ENCODE measurements around the gene RIMBP3C.
A peak's percentile ranks its signal among the peaks of the same experiment; 100 is the strongest.
"Not testable (repeated sequence)": the region's sequence is repeated elsewhere in the genome, so short reads cannot be mapped to it uniquely, and the experiment has no call there.

RIMBP3C gene

GRCh38 chr22:21582801-21583740, 31.8 kb upstream of the RIMBP3C start:
- ATAC-seq (no peak), DNase-seq (ENCODE audit: low spot score in 2 of 2) (no peak)
- Mint-ChIP-seq H3K27ac (peak overlapping the region; percentile 81), H3K9me3 (no peaks in the 10 kb centered on the region), H3K36me3 (peaks cover 43% of the 10 kb centered on the region), H3K4me1 (peaks cover 54% of the 10 kb centered on the region), H3K4me3 (no peak overlapping the region)

- Mint-ChIP-seq H3K4me1 (peaks cover 58% of the 10 kb centered on the region), H3K36me3 (peaks cover 57% of the 10 kb centered on the region)
- H3K9me3 Mint-ChIP-seq; H3K27ac Mint-ChIP-seq; ATAC-seq; H3K4me3 Mint-ChIP-seq; DNase-seq (ENCODE audit: low spot score in 2 of 2): not testable (repeated sequence)
Observed at GRCh38 chr22:21581009-21581713, 29.9 kb upstream of the RIMBP3C start.

GRCh38 chr22:21580623-21581007, 29.4 kb upstream of the RIMBP3C start:
- ATAC-seq: not testable (repeated sequence)

GRCh38 chr22:21579474-21579851, 28.2 kb upstream of the RIMBP3C start:
- H3K9me3 Mint-ChIP-seq: no peaks in the 10 kb centered on the region
- no peak for ATAC-seq
- DNase-seq (ENCODE audit: low spot score in 2 of 2): no peak
- peaks cover 47% of the 10 kb centered on the region for H3K36me3 Mint-ChIP-seq
- no peak overlapping the region for H3K4me3 Mint-ChIP-seq
- no peak overlapping the region for H3K27ac Mint-ChIP-seq
- H3K4me1 Mint-ChIP-seq: peaks cover 50% of the 10 kb centered on the region

More at GRCh38 chr22:21580623-21581007, 29.4 kb upstream of the RIMBP3C start:
- H3K9me3 Mint-ChIP-seq; H3K4me3 Mint-ChIP-seq; DNase-seq (ENCODE audit: low spot score in 2 of 2): not testable (repeated sequence)
- Mint-ChIP-seq H3K27ac (peak overlapping the region; percentile 37), H3K4me1 (peaks cover 55% of the 10 kb centered on the region), H3K36me3 (peaks cover 58% of the 10 kb centered on the region)

- Mint-ChIP-seq H3K4me1 (peaks cover 72% of the 10 kb centered on the region), H3K27ac (peak overlapping the region; percentile 6), H3K36me3 (peaks cover 75% of the 10 kb centered on the region), H3K4me3 (no peak overlapping the region), H3K9me3 (no peaks in the 10 kb centered on the region)
- no peak for ATAC-seq
- no peak for DNase-seq (ENCODE audit: low spot score in 2 of 2)
Observed at GRCh38 chr22:21573750-21574494, 22.7 kb upstream of the RIMBP3C start.

GRCh38 chr22:21573293-21573734, 22.1 kb upstream of the RIMBP3C start:
- Mint-ChIP-seq H3K4me3 (peak overlapping the region; percentile 12), H3K36me3 (peaks cover 73% of the 10 kb centered on the region), H3K27ac (peak overlapping the region; percentile 60), H3K4me1 (peaks cover 71% of the 10 kb centered on the region), H3K9me3 (no peaks in the 10 kb centered on the region)
- ATAC-seq (no peak), DNase-seq (ENCODE audit: low spot score in 2 of 2) (no peak)

- ATAC-seq: peak; percentile 84
- H3K27ac Mint-ChIP-seq: peak overlapping the region; percentile 60
- H3K36me3 Mint-ChIP-seq: peaks cover 59% of the 10 kb centered on the region
- H3K9me3 Mint-ChIP-seq: no peaks in the 10 kb centered on the region
- H3K4me3 Mint-ChIP-seq: peak overlapping the region; percentile 88
- DNase-seq (ENCODE audit: low spot score in 2 of 2): no peak
- peaks cover 63% of the 10 kb centered on the region for H3K4me1 Mint-ChIP-seq
Observed at GRCh38 chr22:21571679-21572078, 20.4 kb upstream of the RIMBP3C start.

GRCh38 chr22:21570398-21570797, 19.1 kb upstream of the RIMBP3C start:
- Mint-ChIP-seq H3K36me3 (peaks cover 47% of the 10 kb centered on the region), H3K4me3 (peak overlapping the region; percentile 88), H3K4me1 (peaks cover 65% of the 10 kb centered on the region), H3K27ac (peak overlapping the region; percentile 81), H3K9me3 (no peaks in the 10 kb centered on the region)
- DNase-seq (ENCODE audit: low spot score in 2 of 2) (no peak), ATAC-seq (no peak)

GRCh38 chr22:21569459-21570170, 18.4 kb upstream of the RIMBP3C start:
- Mint-ChIP-seq H3K4me3 (peak overlapping the region; percentile 88), H3K4me1 (peaks cover 64% of the 10 kb centered on the region), H3K36me3 (peaks cover 47% of the 10 kb centered on the region), H3K27ac (peak overlapping the region; percentile 81), H3K9me3 (no peaks in the 10 kb centered on the region)
- no peak for DNase-seq (ENCODE audit: low spot score in 2 of 2)
- no peak for ATAC-seq

- not testable (repeated sequence) for ATAC-seq; DNase-seq (ENCODE audit: low spot score in 2 of 2); H3K9me3 Mint-ChIP-seq
- Mint-ChIP-seq H3K4me1 (peaks cover 59% of the 10 kb centered on the region), H3K36me3 (peaks cover 47% of the 10 kb centered on the region), H3K27ac (peak overlapping the region; percentile 91), H3K4me3 (peak overlapping the region; percentile 88)
Observed at GRCh38 chr22:21569076-21569427, 17.8 kb upstream of the RIMBP3C start.

- Mint-ChIP-seq H3K4me3 (peak overlapping the region; percentile 88), H3K4me1 (peaks cover 53% of the 10 kb centered on the region), H3K27ac (peak overlapping the region; percentile 91), H3K9me3 (no peaks in the 10 kb centered on the region), H3K36me3 (peaks cover 43% of the 10 kb centered on the region)
- DNase-seq (ENCODE audit: low spot score in 2 of 2): peak in 1 of 2 donors; percentile 64
- peak; percentile 27 for ATAC-seq
Observed at GRCh38 chr22:21568347-21569075, 17.2 kb upstream of the RIMBP3C start.

GRCh38 chr22:21567456-21568346, 16.4 kb upstream of the RIMBP3C start, which contains the start of gene UBE2L3:
UBE2L3 (plus strand) TSS chr22:21567714; CDS start chr22:21567745, 31 bp downstream.
- peaks cover 35% of the 10 kb centered on the region for H3K36me3 Mint-ChIP-seq
- peaks cover 45% of the 10 kb centered on the region for H3K4me1 Mint-ChIP-seq
- H3K4me3 Mint-ChIP-seq: peak within 1 kb of the TSS; percentile 88
- H3K9me3 Mint-ChIP-seq: no peaks in the 10 kb centered on the region
- peak; percentile 74 to 90 for DNase-seq (ENCODE audit: low spot score in 2 of 2)
- peak within 1 kb of the TSS; percentile 91 for H3K27ac Mint-ChIP-seq
- peak; percentile 75 for ATAC-seq

GRCh38 chr22:21564411-21564810, 13.2 kb upstream of the RIMBP3C start:
- H3K36me3 Mint-ChIP-seq: peaks cover 11% of the 10 kb centered on the region

More at GRCh38 chr22:21564411-21564810, 13.2 kb upstream of the RIMBP3C start:
- no peak for ATAC-seq
- DNase-seq (ENCODE audit: low spot score in 2 of 2): no peak
- Mint-ChIP-seq H3K27ac (no peak overlapping the region), H3K4me3 (no peak overlapping the region), H3K4me1 (peaks cover 18% of the 10 kb centered on the region), H3K9me3 (no peaks in the 10 kb centered on the region)

All from stimulated activated effector memory CD8-positive, alpha-beta T cell treated with anti-CD3 and anti-CD28 coated beads, Interleukin-12 subunit alpha, Interleukin-12 subunit beta, amount 100 ng/mL, for 72 hours (primary cell).